Immature natural killer cell (primary cell): ENCODE data around the gene ASGR1. TPM values are rescaled to one million over a fixed set of nuclear protein-coding genes. Genes with fewer than 3 reads are reported as not detected.

Experiments used
- DNase-seq, 3 donors: peaks; one replicate each; pipeline ENCODE4 v3.0.0; 2022; ENCODE audit warnings: mixed read lengths in 1 of 3
- H3K27ac Mint-ChIP-seq, 6 donors: one replicate each; pipeline ENCODE4 v1.8.0; 2020; ENCODE audit warnings: mixed read lengths in 6 of 6, mild to moderate bottlenecking in 5 of 6, inconsistent platforms in 4 of 6, moderate library complexity in 3 of 6
- H3K27me3 Mint-ChIP-seq, 3 donors: one replicate each; pipeline ENCODE4 v1.8.0; 2020 to 2021; ENCODE audit warnings: low read depth in 3 of 3, mild to moderate bottlenecking in 3 of 3, mixed read lengths in 3 of 3, moderate library complexity in 3 of 3, inconsistent platforms in 1 of 3
- H3K36me3 Mint-ChIP-seq, 3 donors: one replicate each; pipeline ENCODE4 v1.8.0; 2020; ENCODE audit warnings: mixed read lengths in 3 of 3, inconsistent platforms in 2 of 3, mild to moderate bottlenecking in 2 of 3
- H3K4me1 Mint-ChIP-seq, 2 donors: one replicate each; pipeline ENCODE4 v1.8.0; 2020; ENCODE audit warnings: inconsistent platforms in 2 of 2, mild to moderate bottlenecking in 2 of 2, mixed read lengths in 2 of 2, moderate library complexity in 1 of 2
- H3K4me3 Mint-ChIP-seq, 5 donors: one replicate each; pipeline ENCODE4 v1.8.0; 2020; ENCODE audit warnings: mild to moderate bottlenecking in 5 of 5, mixed read lengths in 5 of 5, inconsistent platforms in 3 of 5, moderate library complexity in 3 of 5
- H3K9me3 Mint-ChIP-seq, 6 donors: one replicate each; pipeline ENCODE4 v1.8.0; 2020; ENCODE audit warnings: mild to moderate bottlenecking in 6 of 6, mixed read lengths in 6 of 6, inconsistent platforms in 4 of 6, moderate library complexity in 3 of 6
- polyA plus RNA-seq, 3 donors: library from polyadenylated mRNA; unstranded; fragments of 300-500 nt; fragmentation: Illumina TruSeq; gene quantifications; one replicate each; pipeline ENCODE4 v1.2.3, GENCODE V29; 2021

Gene ASGR1
- polyA plus RNA-seq, 3 donors from 2014 or later: 0.55 to 0.84 (median 0.81) TPM

GRCh38 chr17:7220593-7221277 is 41.6 kb upstream of the ASGR1 start:
- H3K4me1 Mint-ChIP-seq: peaks cover 34 to 38% of the 10 kb centered on the region in 2 donors
- peak overlapping the region; percentile 89 to 97 (median 91) for H3K4me3 Mint-ChIP-seq
- peaks cover 0 to 7% (median 0%) of the 10 kb centered on the region in 3 donors for H3K27me3 Mint-ChIP-seq
- H3K27ac Mint-ChIP-seq: peak overlapping the region; percentile 89 to 95 (median 90)
- peak; percentile 35 to 47 (median 46) for DNase-seq
- H3K36me3 Mint-ChIP-seq: peaks cover 4 to 8% (median 5%) of the 10 kb centered on the region in 3 donors
- no peaks in the 10 kb centered on the region for H3K9me3 Mint-ChIP-seq

DNA sequence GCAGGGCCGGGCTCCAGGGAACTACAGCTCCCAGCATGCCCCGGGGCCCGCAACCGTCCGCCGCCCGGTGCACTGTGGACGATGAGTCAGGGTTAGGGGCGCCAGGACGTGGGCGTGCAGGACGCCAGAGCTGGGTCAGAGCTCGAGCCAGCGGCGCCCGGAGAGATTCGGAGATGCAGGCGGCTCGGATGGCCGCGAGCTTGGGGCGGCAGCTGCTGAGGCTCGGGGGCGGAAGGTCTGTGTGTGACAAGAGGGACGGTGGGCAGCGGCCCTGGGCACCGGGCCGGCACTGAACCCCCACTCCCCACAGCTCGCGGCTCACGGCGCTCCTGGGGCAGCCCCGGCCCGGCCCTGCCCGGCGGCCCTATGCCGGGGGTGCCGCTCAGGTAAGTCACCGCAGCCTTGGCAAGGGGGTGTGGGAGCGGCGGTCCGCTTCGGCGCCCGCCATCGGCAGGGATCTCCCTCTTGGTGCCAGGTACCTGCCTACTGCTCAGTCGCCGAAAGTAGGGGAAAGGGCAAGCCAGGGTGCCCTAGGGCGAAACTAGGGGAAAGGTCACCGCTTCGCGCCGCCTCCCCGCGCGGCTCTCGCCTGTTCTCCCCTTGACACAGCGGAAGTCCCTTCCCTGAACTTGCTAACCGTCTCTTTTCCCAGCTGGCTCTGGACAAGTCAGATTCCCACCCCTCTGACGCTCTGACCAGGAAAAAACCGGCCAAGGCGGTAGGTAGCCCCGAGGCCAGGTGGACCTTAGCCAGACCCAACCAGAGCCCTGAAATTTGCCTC is 40.8 kb upstream of the ASGR1 start, which contains the start of the genes ACADVL and DLG4:
Gene ACADVL, plus strand, starts transcription at position 127 of the 781 bp plus-strand sequence. Its CDS starts 47 bp downstream, at position 174.
Gene DLG4, minus strand, starts transcription at position 25 of the 781 bp plus-strand sequence.
- Mint-ChIP-seq H3K4me3 (peak within 1 kb of the TSS; percentile 89 to 97 (median 91)), H3K27ac (peak within 1 kb of the TSS; percentile 90 to 99 (median 98)), H3K27me3 (peaks cover 0 to 7% (median 0%) of the 10 kb centered on the region in 3 donors), H3K9me3 (no peaks in the 10 kb centered on the region), H3K36me3 (peaks cover 4 to 8% (median 5%) of the 10 kb centered on the region in 3 donors), H3K4me1 (peaks cover 38 to 41% of the 10 kb centered on the region in 2 donors)
- peak; percentile 73 to 76 (median 74) for DNase-seq

GRCh38 chr17:7219229-7219811 is 40.1 kb upstream of the ASGR1 start:
- Mint-ChIP-seq H3K36me3 (peaks cover 4 to 8% (median 5%) of the 10 kb centered on the region in 3 donors), H3K27ac (peak overlapping the region; percentile 90 to 99 (median 98)), H3K4me1 (peaks cover 44 to 48% of the 10 kb centered on the region in 2 donors), H3K4me3 (peak overlapping the region; percentile 89 to 97 (median 91)), H3K27me3 (peaks cover 3 to 11% (median 6%) of the 10 kb centered on the region in 3 donors), H3K9me3 (no peaks in the 10 kb centered on the region)
- DNase-seq: no peak

DNA sequence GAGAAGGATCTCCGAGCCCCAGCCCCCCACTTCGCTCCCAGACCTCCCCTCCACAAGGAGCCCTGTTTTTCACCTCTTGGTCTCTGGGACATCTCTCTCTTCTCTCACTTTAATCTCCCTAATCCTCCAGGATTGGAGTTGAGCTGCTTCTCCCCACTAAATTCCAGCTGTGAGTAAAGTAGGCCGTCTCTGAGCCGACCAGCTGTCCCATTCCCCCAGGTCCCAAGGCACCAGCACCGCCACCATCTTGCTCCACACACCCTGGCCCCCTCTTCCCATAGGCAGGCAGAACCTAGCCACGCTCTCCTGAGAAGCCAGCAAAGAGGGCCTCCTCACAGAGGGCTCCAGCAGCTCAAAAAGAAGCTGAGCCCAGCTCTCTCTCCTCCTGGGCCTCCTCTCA is 39.6 kb upstream of the ASGR1 start:
- peaks cover 50 to 53% of the 10 kb centered on the region in 2 donors for H3K4me1 Mint-ChIP-seq
- peak overlapping the region in 4 of 6 donors; percentile 70 to 98 (median 98) for H3K27ac Mint-ChIP-seq
- peak overlapping the region; percentile 48 to 93 (median 90) for H3K4me3 Mint-ChIP-seq
- peaks cover under 1 to 5% (median 5%) of the 10 kb centered on the region in 3 donors for H3K36me3 Mint-ChIP-seq
- H3K9me3 Mint-ChIP-seq: no peaks in the 10 kb centered on the region
- H3K27me3 Mint-ChIP-seq: peaks cover 9 to 15% (median 11%) of the 10 kb centered on the region in 3 donors
- DNase-seq: no peak

DNA sequence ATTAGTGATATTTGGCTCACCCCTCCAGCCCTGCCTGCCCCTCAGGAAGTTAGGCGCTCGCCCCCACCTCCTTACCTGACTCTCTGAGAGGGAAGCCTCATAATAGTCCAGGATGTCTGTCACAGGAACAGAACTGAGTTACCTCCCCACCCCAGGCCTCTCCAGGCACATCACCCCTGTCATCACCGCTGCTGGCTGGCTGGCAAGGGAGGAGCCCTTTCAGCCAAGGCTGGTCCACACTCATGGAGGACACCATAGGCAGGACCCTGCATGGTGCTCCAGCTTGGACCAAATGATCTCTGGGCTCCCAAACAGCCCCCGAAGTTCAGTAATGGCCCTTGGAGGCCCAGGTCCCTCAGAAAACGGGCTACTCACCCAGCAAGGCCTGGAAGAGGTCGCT is 39.0 kb upstream of the ASGR1 start:
- no peak for DNase-seq
- no peaks in the 10 kb centered on the region for H3K9me3 Mint-ChIP-seq
- H3K4me3 Mint-ChIP-seq: peak overlapping the region in 3 of 5 donors; percentile 21 to 50 (median 42)
- H3K4me1 Mint-ChIP-seq: peaks cover 56 to 58% of the 10 kb centered on the region in 2 donors
- H3K27ac Mint-ChIP-seq: peak overlapping the region in 1 of 6 donors; percentile 4
- no peaks in the 10 kb centered on the region for H3K36me3 Mint-ChIP-seq
- H3K27me3 Mint-ChIP-seq: peaks cover 12 to 21% (median 14%) of the 10 kb centered on the region in 3 donors

DNA sequence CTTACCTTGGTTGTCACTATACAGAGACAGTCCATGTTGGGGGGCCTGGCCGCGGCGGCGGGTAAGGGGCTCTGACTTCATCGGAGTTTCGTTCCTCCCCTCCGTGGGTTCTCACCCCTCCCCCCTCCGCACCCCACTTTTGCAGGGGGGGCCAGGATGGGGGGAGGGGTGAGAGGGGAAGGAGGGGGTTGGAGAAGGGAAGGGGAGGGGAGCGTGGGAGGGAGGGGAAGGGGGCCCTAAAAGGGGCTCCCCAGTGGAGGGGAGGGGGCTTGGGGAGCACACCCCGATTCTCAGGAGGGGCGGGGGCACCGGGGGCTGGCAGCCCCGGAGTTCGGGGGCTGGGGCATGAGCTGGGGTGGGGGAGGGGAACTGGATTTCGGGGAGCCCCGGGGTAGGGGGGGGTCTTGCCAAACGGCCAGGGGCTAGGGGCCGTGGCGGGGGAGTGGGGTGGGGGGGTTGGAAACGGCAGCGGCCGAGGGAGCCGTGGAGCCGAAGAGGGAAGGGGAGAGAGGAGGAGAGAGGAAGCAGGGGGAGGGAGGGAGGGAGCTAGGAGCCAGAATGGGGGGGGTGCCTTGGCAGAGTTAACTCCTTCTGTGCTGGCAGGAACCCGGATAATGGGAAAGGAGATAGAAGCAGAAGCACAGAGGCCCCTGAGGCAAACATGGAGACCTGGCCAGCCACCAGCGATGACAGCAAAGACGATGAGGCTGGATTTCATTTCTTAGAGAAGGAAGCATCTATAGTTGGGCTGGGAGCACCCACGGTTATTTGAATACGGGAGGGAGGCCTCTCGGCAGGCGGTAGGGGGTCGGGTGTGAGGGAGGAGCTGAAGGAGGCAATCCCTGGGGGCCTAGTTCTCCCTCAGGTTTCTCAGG is 38.2 kb upstream of the ASGR1 start:
- Mint-ChIP-seq H3K27me3 (peaks cover 12 to 22% (median 15%) of the 10 kb centered on the region in 3 donors), H3K4me1 (peaks cover 56 to 58% of the 10 kb centered on the region in 2 donors), H3K4me3 (peak overlapping the region in 1 of 5 donors; percentile 50), H3K36me3 (no peaks in the 10 kb centered on the region), H3K9me3 (no peaks in the 10 kb centered on the region), H3K27ac (peak overlapping the region in 1 of 6 donors; percentile 35)
- DNase-seq: no peak

DNA sequence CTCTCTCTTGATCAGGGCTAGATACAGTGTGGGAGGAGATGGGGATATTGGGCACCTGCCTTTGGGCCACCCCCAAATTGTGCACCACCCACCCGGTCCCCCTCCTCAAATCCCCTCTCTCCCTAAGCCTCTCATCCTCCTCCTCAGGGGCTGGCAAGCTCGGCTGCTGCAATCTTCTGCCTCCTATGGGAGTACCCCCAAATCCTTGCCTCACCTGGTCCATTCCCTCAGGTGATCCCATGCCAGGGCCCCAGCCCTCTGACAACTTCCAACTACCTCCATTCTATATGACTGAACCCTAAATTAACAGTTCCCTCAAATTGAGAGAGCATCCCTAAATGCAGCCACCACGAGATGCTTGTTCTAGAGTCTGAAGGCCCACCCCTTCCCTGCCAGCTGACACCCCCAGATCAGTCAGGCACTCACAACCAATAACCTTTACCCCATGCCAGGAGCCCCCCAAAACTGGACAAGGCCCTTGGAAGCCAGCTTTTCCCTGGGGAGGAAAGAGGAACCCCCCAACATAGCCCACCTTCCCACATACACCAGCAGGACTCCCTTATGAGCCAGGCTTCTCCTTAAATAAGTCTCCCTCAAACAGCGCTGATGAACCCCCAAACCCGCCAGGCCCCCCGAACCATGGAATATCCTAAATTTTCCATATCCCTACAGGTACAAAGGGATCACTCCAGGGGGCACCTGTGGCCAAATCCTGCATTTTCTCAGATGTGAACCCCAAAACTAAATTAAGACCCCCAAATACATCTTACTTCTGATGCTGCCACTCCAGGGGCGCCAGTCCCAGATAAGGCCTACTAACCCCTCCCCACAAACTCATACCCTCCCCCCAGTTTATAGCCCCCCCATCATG is 37.3 kb upstream of the ASGR1 start:
- peaks cover 55 to 56% of the 10 kb centered on the region in 2 donors for H3K4me1 Mint-ChIP-seq
- H3K36me3 Mint-ChIP-seq: no peaks in the 10 kb centered on the region
- DNase-seq: no peak
- peak overlapping the region in 3 of 6 donors; percentile 40 to 81 (median 76) for H3K27ac Mint-ChIP-seq
- no peaks in the 10 kb centered on the region for H3K9me3 Mint-ChIP-seq
- H3K27me3 Mint-ChIP-seq: peaks cover 17 to 23% (median 18%) of the 10 kb centered on the region in 3 donors
- H3K4me3 Mint-ChIP-seq: peak overlapping the region in 3 of 5 donors; percentile 2 to 27 (median 7)

DNA sequence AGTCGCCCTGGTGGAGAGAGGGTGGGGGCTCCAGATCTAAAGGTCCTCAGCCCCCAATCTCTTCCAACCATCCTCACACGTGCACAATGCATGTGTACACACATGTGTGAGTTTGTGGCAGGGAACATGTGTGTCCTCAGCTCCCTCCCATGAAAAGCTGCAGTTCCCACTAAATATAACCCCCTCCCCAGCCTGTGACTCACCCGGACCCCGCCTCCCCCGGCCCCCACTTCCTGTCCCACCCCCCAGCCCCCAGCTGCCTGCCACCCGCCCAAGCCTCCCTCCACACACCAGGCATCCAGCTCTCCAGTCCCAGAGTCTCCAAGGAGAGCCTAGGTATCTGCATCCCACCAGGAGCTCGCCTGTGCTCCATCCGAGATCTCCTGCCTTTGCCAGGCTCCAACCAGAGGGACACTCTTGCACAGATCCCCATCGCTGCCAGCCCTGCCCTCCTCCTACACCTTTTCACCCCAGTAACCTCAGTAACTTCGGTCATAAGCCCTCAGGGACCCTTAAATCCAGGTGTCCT is 36.5 kb upstream of the ASGR1 start:
- Mint-ChIP-seq H3K27me3 (peaks cover 17 to 23% (median 18%) of the 10 kb centered on the region in 3 donors), H3K36me3 (no peaks in the 10 kb centered on the region), H3K4me3 (no peak overlapping the region), H3K9me3 (no peaks in the 10 kb centered on the region), H3K4me1 (peaks cover 47 to 49% of the 10 kb centered on the region in 2 donors), H3K27ac (peak overlapping the region in 3 of 6 donors; percentile 30 to 64 (median 40))
- DNase-seq: no peak

- H3K9me3 Mint-ChIP-seq: no peaks in the 10 kb centered on the region
- no peak for DNase-seq
Observed at GRCh38 chr17:7215136-7215638, 36.0 kb upstream of the ASGR1 start.

DNA sequence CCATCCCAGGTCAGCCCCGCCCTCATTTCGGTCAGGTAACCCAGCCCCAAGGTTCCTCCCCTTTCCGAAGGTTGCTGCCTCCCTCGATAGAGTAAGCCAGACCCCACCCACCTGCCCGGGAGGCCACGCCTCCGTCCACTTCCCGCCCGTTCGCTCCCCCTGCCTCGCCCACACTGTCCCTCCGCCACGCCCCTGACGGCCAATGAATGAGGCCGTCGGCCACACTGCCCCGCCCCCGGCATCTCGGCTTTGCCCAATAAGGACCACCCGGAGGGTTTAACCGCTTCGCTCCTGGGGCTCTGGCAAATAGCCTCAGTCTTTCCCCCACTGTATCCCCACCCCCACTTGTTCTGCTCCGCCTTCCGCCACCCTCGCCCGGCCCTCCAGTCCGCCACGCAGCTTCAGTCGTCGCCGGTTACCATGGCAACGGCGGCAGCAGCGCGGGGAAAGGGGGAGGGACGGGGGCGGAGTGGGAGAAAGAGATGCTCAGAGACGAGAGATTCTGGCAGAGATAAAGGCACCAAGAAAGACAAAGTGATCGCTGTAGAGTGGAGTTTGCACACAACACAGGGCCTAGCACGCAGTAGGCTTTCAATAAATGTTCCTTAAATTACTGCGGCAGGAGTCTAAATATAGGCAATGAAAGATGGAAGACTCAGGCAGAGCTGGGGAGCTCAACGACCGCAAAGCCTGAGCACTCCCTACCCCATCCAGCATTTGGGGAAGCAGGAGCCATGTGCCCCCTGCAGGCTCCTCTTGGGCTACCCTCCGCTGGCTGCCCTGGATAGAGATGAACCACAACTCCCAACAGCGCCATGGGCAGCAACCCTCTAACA is 35.3 kb upstream of the ASGR1 start:
- peak; percentile 97 for DNase-seq
- peak overlapping the region; percentile 82 to 90 (median 87) for H3K4me3 Mint-ChIP-seq
- peak overlapping the region; percentile 84 to 97 (median 96) for H3K27ac Mint-ChIP-seq
- no peaks in the 10 kb centered on the region for H3K9me3 Mint-ChIP-seq
- H3K36me3 Mint-ChIP-seq: no peaks in the 10 kb centered on the region
- H3K4me1 Mint-ChIP-seq: peaks cover 37 to 40% of the 10 kb centered on the region in 2 donors
- H3K27me3 Mint-ChIP-seq: peaks cover 18 to 24% (median 19%) of the 10 kb centered on the region in 3 donors

More at GRCh38 chr17:7215136-7215638, 36.0 kb upstream of the ASGR1 start:
- H3K4me1 Mint-ChIP-seq: peaks cover 42 to 44% of the 10 kb centered on the region in 2 donors
- H3K4me3 Mint-ChIP-seq: peak overlapping the region; percentile 82 to 90 (median 87)
- no peaks in the 10 kb centered on the region for H3K36me3 Mint-ChIP-seq
- H3K27me3 Mint-ChIP-seq: peaks cover 18 to 24% (median 19%) of the 10 kb centered on the region in 3 donors
- peak overlapping the region; percentile 84 to 97 (median 96) for H3K27ac Mint-ChIP-seq

GRCh38 chr17:7213895-7214299 is 34.7 kb upstream of the ASGR1 start:
- peaks cover 18 to 24% (median 19%) of the 10 kb centered on the region in 3 donors for H3K27me3 Mint-ChIP-seq
- no peaks in the 10 kb centered on the region for H3K36me3 Mint-ChIP-seq
- H3K4me3 Mint-ChIP-seq: peak overlapping the region; percentile 82 to 90 (median 87)
- peaks cover 31 to 34% of the 10 kb centered on the region in 2 donors for H3K4me1 Mint-ChIP-seq
- no peak for DNase-seq
- H3K27ac Mint-ChIP-seq: peak overlapping the region; percentile 84 to 97 (median 96)
- H3K9me3 Mint-ChIP-seq: no peaks in the 10 kb centered on the region
